Loucy (cell line): ENCODE measurements around the gene PSMA4.

Source experiments
- EZH2phosphoT487 ChIP-seq: fragments of 200-600 bp; IDR thresholded peaks from 2 replicates; pipeline ENCODE4 v1.6.1; 2018; ENCODE audit warnings: antibody characterized with exemption, mild to moderate bottlenecking, moderate library complexity, borderline replicate concordance
- TF ChIP-seq, protein P1 (sequence below): fragments of 200-600 bp; sonication (generic); conservative IDR thresholded peaks from 2 replicates; pipeline ENCODE4 v1.5.1; 2014; ENCODE audit warnings: mild to moderate bottlenecking, antibody characterized with exemption, low read length

DNA sequence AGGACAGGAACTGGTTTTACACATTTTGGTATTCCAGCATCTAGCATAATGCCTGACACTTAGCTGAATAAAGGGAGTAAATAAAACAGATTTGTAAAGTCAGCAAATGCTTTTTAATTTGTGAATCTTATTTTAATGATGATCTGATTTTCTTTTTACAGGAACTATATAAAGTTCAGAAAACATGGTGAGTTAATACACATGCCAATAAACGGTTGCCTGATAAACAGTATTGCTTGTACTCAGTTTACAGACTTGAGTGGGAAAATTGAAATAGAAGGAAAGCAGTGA lies 1.4 kb downstream of the PSMA4 start:
- TF ChIP-seq, protein P1, sequence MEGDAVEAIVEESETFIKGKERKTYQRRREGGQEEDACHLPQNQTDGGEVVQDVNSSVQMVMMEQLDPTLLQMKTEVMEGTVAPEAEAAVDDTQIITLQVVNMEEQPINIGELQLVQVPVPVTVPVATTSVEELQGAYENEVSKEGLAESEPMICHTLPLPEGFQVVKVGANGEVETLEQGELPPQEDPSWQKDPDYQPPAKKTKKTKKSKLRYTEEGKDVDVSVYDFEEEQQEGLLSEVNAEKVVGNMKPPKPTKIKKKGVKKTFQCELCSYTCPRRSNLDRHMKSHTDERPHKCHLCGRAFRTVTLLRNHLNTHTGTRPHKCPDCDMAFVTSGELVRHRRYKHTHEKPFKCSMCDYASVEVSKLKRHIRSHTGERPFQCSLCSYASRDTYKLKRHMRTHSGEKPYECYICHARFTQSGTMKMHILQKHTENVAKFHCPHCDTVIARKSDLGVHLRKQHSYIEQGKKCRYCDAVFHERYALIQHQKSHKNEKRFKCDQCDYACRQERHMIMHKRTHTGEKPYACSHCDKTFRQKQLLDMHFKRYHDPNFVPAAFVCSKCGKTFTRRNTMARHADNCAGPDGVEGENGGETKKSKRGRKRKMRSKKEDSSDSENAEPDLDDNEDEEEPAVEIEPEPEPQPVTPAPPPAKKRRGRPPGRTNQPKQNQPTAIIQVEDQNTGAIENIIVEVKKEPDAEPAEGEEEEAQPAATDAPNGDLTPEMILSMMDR, result no peak
- TF ChIP-seq EZH2phosphoT487, result no peak
